ENCODE data around the gene RDH13.
"Not testable (repeated sequence)": the region's sequence is repeated elsewhere in the genome, so short reads cannot be mapped to it uniquely, and the experiment has no call there.

Gene RDH13

DNA sequence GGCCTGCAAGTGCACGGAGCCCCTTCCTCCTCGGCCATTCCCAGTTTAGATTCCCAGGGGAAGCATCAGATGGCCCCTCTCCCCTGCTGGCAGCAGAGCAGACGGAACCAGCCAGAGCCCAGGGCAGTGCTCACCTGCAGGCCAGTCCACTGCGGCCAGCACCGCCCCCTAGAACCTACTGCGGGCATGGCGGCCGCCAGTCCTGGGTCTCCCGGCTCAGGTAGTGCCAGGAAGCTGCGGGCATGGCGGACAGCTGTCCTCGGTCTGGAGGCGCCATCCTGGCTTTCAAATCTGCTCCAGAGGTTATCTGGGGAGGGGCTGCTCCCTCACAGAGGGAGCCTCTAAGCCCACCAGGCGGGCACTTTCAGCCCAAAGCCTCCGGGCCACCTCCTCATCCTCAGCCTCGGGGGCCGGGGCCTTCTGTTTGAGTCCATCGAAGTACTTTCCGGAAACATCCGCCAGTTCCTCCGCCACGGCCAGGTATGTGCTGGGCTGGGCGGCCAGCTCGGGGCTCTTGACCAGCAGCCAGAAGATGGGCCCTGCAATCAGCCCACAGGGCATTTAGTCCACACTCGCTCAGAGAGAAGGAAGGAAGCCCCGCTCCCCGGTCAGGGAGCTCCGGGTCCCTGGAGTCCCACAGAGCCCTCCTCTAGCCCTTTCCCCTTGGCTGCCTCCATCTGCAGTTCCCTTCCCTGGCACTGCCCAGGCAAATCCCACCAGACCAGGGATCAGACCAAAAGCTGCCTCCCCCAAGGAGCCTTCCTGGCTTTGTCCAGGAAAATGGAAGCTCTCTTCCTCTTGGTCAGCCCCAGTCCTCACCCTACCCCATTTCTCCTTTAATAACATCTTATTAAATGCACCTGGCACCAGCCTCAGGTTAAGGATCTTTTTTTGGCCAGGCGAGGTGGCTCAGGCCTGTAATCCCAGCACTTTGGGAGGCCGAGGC, 17.9 kb downstream of the RDH13 start:
- no peak for DNase-seq (ENCODE audit: low read depth in 2 of 2)

DNA sequence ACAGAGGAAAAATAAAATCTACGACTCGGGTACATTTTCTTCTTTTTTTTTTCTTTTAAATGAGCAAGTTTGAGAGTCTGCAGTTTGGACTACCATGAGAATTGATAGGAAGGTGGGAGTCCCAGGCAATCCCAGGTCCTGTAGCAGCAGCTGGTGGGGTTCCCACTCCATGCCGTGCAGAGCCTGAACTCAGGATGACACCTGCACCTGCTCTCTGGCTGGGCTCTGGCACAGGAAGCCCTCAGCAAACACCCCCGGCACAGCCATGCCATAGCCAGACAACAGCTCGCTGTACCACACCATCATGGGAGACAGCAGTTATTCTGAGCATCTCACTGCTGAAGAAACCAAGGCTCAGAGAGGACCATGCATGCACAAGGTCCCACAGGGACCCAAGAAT, 18.7 kb downstream of the RDH13 start:
- DNase-seq (ENCODE audit: low read depth in 2 of 2) = no peak

DNA sequence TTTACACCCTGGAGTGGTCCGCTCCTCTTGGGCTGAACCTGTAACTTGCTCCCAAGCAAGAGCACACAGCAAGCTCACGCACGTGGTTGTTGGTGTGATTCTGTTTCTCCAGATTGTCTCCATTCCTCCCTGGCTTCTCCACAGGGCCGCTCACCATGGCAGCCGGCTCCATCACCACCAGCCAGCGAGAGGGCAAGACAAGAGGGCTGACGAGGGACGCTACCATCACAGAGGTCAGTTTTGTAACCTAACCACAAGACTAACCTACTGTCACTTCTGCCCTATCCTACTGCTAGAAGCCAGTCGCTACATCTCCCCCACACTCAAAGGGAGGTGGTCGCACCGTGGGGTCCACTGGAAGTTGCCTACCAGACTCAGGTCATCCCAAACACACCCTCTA, 20.3 kb downstream of the RDH13 start:
- no peak for DNase-seq (ENCODE audit: low read depth in 2 of 2)

DNA sequence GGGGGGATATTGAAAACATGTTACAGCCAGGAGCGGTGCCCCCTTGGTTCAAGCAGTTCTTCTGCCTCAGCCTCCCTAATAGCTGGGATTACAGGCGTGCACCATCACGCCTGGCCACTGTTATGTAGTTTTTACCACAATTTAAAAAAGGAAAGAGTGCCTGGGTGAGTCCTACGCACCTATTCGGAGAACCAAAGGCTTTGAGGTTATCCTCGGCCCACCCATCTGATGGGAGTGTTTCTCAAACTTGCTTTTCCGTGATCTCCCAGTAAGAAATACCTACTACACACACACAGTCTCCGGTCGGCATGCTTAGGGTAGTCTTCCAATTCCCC, 20.6 kb downstream of the RDH13 start:
- DNase-seq (ENCODE audit: low read depth in 2 of 2) = no peak

DNA sequence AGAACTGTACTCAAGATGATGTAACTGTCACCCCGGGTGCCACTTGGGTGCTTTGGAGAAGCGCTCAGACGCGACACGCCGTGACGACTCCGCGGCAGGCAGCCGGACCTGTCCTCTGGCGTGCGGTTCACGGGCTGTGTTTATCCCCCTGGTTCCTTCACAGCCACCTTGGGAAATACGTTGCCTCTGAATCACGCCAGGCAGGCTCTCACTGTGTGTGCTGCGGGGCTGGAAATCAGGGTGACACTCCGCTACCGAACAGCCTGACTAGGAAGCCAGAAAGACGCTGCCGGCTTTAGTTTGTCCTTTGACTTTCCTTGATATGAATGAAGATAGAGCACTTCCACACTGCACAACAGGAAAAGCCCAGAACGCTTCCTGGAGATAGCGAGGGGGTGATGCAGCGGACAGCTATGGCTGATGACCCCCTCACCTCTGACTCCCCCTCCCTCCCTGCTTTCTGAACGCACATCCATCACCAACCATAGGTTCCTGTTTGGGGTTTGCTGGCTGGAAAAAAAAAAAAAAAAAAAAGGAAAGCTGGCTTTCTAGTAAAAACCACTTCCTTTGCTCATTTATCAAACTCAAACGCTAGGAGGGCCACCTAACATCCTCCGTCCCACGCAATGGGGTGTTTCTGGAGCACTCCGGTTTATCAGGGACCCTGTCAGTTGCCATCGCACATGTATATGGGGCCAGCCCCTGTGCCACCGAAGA, 21.2 kb downstream of the RDH13 start:
- DNase-seq (ENCODE audit: low read depth in 2 of 2) = peak in 1 of 2 donors; percentile 24

DNA sequence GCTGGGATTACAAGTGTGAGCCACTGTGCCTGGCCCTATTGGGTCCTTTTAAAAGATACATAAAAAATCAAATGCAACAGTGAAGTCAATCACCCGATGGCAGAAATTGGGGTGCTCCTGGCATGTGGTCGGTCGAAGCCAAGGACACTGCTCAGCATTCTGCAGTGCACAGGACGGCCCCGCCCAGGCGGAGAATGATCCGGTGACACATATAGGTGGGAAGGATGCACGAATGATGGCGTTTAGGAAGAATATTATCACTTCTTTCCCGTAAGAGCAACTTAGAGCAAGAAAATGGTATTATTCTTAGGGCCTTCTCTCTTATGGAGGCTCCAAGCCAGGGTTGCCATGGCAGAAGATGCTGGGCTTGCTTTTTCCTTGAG, 21.7 kb downstream of the RDH13 start:
- no peak for DNase-seq (ENCODE audit: low read depth in 2 of 2)

DNA sequence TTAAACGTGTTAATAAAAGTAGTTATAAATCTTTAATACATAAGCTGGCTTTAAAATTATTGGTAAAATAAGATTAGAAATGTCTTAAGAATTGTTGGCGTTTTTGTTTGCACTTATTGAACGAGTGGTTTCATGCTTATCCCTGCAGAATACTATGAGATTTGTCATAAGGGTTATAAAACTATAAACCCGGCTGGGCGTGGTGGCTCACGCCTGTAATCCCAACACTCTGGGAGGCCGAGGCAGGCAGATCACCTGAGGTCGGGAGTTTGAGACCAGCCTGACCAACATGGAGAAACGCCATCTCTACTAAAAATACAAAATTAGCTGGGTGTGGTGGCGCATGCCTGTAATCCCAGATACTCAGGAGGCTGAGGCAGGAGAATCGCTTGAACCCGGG, 22.3 kb downstream of the RDH13 start:
- DNase-seq (ENCODE audit: low read depth in 2 of 2) = not testable (repeated sequence)

DNA sequence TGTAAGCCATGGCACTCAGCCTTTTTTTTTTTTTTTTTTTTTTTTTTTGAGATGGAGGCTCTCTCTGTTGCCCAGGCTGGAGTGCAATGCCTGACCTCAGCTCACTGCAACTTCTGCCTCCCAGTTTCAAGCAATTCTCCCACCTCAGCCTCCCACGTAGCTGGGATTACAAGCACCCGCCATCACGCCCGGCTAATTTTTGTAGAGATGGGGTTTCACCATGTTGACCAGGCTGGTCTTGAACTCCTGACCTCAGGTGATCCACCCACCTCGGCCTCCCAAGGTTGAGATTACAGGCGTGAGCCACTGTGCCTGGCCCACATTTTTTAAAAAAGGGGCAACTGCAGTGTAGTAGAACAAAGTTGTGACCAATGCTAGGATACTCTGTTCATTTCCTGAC, 25.3 kb downstream of the RDH13 start:
- not testable (repeated sequence) for DNase-seq (ENCODE audit: low read depth in 2 of 2)

DNA sequence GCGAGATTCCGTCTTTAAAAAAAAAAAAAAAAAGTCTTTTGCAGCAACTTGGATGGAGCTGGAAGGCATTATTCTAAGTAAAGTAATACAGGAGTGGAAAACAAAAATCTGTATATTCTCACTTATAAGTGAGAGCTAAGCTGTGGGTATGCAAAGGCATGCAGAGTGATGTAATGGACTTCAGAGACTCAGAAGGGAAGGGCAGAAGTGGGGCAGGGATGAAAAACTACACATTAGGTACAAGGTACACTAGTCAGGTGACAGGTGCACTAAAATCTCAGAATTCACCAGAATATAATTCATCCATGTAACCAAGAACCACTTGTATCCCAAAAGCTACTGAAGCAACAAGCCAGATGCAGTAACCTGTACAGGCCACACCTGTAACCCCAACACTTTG, 26.9 kb downstream of the RDH13 start:
- no peak for DNase-seq (ENCODE audit: low read depth in 2 of 2)

DNA sequence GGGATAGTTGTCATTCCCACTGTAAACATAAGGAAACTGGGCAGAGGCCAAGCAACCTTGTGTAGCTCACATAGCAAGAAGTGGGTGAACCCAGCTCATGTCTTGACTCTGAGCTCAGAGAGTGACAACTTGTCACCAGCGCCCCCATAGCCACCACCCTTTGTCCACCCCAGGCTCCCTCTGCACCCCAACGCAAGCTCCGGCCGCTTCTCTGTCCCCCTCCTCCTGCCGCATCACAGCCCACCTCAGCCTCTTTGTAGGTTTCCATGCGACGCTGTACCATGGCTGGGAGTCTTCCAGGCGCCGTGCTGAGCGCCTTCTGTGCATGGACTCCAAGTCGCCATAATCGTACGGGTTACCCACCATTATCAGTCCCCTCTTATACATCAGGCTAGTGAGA, 28.2 kb downstream of the RDH13 start:
- no peak for DNase-seq (ENCODE audit: low read depth in 2 of 2)

DNA sequence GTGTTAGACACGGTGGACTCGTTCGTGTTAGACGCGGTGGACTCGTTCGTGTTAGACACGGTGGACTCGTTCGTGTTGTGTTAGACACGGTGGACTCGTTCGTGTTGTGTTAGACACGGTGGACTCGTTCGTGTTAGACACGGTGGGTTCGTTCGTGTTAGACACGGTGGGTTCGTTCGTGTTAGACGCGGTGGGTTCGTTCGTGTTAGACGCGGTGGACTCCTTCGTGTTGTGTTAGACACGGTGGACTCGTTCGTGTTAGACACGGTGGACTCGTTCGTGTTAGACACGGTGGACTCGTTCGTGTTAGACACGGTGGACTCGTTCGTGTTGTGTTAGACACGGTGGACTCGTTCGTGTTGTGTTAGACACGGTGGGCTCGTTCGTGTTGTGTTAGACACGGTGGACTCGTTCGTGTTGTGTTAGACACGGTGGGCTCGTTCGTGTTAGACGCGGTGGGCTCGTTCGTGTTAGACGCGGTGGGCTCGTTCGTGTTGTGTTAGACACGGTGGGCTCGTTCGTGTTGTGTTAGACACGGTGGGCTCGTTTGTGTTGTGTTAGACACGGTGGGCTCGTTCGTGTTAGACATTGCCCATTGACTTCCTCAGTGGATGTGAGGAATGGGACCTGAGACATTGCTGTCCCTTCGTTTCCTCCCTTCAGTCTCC, 29.8 kb downstream of the RDH13 start:
- DNase-seq (ENCODE audit: low read depth in 2 of 2) = not testable (repeated sequence)

DNA sequence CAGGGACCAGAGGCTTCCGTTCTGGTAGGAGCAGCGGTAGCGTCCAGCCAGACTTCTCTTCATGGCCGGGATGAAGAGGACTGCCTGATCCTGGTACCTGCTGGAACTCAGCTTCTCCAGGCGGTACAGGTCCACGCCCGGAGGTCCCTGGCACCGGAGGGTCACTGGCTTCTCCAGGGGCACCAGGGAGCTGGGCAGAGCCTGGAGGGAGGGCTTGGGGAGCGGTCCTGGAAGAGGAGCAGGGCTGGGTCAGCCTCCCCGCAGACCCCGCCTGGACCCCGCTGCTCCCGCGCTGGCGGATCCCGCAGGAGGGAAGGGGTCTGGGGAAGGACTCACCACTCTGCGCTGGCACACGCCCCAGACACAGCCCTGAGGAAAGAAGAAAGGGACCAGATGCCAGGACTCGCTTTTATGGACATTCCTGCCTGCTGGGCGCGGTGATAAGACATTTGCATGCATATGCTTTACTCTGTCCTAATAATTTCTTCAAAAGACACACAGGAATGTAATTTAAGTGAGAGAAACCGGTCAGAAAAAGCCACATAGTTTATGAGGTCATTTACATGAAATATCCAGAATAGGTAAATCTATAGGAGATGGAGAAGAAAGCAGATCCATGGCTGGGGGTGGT, 30.7 kb downstream of the RDH13 start:
- no peak for DNase-seq (ENCODE audit: low read depth in 2 of 2)

DNA sequence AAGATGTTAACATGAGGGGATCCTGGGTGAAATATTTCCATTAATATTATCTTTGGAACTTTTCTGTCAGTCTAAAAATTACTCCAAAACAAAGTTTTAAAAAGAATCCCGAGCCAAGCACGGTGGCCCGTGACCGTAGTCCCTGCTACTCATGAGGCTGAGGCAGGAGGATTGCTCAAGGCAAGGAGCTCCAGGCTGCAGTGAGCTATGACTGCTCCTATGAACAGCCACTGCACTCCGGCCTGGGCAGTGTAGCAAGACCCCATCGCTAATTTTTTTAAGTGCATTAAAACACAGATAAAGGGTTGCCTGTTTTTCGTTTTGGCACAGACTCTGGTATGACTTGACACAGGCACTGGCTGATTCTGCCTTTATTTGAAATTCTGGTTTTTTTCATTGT, 31.8 kb downstream of the RDH13 start:
- DNase-seq (ENCODE audit: low read depth in 2 of 2) = no peak

DNA sequence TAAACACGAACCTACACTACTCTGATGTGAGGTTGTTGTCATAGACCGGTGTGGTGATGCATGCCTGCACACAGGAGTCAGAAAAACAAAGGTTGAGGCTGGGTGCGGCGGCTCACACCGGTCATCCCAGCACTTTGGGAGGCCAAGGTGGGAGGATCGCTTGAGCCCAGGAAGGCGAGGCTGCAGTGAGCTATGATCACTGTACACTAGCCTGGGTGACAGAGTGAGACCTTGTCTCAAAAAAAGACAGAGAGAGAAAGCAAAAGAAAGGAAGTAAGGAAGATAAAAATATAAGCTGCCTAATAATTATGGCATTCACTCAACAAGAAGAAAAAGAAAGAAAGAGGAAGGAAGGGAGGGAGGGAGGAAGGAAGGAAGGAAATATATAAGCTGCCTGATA, 34.2 kb downstream of the RDH13 start:
- no peak for DNase-seq (ENCODE audit: low read depth in 2 of 2)

DNA sequence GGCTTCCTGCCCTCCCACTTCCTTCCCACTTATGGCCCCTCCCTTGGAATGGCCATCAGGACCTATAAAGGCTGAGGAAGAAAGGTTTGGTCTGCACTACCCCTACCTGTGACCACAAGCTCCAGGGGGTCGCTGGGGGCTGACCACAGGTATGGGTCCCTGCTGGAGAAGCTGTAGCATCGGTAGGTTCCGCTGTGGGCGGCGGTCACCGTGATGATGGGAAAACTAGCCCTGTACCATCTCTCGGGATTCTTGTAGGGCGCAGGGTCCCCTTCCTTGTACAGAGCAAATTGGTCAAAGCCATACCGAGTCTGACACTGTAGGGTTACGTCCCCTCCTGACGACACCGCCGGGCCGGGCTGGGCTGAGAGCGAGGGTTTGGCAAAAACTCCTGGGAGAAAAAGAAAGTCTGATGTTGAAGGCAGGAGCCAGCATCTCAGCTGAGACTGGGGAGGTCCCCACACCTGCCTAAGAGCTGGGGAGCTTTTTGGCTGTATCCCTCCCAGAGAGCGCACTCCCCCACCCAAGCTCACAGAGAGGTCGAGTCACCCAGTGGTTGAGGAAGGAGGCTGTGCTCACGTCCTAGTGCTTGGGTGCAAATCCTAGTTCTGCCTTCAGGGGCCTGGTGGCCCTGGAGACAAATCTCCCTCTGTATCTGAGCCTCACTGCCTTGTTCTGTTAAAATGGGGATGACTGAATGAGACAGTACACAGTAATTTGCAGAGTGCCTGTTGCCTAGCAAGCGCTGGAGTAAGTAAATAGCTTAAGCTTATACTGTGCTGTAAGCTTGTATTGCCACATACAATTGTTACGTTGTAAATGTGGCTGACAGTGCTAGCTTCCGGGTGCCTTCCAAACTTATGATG, 35.2 kb downstream of the RDH13 start:
- no peak for DNase-seq (ENCODE audit: low read depth in 2 of 2)

DNA sequence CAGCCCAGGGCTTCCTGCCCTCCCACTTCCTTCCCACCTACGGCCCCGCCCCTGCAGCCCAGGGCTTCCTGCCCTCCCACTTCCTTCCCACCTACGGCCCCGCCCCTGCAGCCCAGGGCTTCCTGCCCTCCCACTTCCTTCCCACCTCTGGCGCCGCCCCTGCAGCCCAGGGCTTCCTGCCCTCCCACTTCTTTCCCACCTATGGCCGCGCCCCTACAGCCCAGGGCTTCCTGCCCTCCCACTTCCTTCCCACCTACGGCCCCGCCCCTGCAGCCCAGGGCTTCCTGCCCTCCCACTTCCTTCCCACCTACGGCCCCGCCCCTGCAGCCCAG, 35.8 kb downstream of the RDH13 start:
- not testable (repeated sequence) for DNase-seq (ENCODE audit: low read depth in 2 of 2)

DNA sequence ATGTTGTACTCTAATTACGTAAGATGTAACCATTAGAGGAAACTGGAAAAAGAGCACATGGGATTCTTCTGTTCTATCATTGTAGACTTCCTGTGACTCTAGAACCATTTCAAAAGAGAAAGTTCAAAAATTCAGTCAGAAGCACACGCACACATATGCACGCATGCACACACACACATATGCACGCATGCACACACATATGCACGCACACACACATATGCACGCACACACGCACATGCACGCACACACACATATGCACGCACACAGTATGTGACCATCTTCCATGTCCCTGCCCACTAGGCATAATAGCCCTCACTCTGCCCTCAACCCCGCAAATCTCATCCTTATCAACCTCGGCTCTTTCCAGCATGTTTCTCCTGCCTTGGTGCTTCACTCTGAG, 38.8 kb downstream of the RDH13 start:
- no peak for DNase-seq (ENCODE audit: low read depth in 2 of 2)

DNA sequence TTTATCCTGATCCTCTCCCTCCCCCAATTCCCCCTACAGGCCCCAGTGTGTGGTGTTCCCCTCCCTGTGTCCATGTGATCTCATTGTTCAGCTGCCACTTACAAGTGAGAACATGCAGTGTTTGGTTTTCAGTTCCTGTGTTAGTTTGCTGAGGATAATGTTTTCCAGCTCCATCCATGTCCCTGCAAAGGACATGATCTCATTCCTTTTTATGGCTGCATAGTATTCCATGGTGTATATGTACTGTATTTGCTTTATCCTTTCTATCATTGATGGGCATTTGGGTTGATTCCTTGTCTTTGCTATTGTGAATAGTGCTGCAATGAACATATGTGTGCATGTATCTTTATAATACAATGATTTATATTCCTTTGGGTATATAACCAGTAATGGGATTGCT, 42.6 kb downstream of the RDH13 start:
- DNase-seq (ENCODE audit: low read depth in 2 of 2) = not testable (repeated sequence)

DNA sequence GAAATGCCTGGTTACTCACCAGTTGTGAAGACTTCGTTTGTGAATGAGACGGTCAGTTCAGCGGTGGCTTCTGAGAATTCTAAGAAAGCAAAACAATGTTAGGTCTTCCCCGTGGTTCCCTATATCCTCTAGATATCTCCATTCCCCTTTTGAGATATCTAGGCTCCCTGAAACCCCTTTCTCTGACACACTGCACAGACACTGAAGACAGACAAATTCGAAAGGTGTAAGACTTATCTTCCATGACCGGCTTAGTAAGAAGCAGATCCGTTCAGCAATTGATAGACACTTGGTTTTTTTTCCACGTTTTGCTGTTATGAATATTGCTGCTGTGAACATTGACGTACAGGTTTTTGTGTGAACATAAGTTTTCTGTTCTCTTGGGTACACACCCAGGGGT, 44.3 kb downstream of the RDH13 start:
- DNase-seq (ENCODE audit: low read depth in 2 of 2) = no peak

DNA sequence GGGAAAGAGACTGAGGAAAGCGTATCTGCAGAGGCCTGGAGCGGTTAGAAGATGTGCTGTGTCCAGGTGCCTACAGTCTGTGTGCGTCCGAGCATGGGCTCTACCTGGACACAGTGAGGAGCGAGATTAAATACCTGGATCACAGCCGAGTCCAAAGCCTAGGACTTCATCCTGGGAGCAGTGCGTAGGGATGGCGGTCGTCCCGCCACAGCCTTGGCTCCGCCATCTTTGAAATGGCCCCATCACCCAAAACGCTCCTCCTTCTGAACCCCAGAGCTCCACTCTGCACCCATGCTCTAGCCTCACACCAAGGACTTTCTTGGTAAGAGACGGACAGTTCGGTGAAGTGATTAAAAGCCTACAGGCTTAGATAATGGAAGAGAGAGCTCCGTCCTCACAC, 44.7 kb downstream of the RDH13 start:
- DNase-seq (ENCODE audit: low read depth in 2 of 2) = no peak

DNA sequence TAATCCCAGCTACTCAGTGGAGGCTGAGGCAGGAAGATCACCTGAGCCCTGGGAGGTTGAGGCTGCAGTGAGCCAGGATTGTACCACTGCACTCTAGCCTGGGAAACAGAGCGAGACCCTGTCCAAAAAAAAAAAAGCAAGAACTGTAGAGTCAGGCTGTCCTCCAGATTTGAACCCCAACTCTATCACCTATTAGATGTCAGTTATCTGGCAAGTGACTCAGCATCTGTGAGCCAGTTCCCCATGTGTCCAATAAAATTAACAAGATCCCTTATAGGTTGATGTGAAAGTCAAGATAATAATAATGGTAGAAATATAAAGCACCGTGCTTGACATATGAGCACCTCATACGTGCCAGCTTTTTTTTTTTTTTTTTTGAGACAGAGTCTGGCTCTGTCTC, 46.9 kb downstream of the RDH13 start:
- DNase-seq (ENCODE audit: low read depth in 2 of 2) = no peak

Data from stimulated activated CD8-positive, alpha-beta memory T cell treated with anti-CD3 and anti-CD28 coated beads, Interleukin-15, amount 100 ng/mL, for 48 hours (primary cell).